ENCODE measurements around the gene NBEA. TPM values are rescaled to one million over a fixed set of nuclear protein-coding genes. Genes with fewer than 3 reads are reported as not detected.

NBEA gene
- total RNA-seq, 1 experiment from 2014 or later: 0.54 TPM

- CTCF ChIA-PET: no interaction called here
- no peaks in the 10 kb centered on the region for H3K27me3 ChIP-seq (replicated peaks; ENCODE audit: control insufficient read depth, insufficient read depth, low read length)
Measured at GRCh38 chr13:35465371-35465770, 523.3 kb downstream of the NBEA start.

GRCh38 chr13:35468195-35468594 lies 526.1 kb downstream of the NBEA start:
- H3K9me3 Mint-ChIP-seq (ENCODE audit: unreplicated experiment): no peaks in the 10 kb centered on the region
- no peaks in the 10 kb centered on the region for H3K36me3 Mint-ChIP-seq (ENCODE audit: insufficient read depth, unreplicated experiment)
- Histone ChIP-seq H3K4me1 (no peaks in the 10 kb centered on the region; the same call in 1 of the 2 replicates), H3K36me3 (ENCODE audit: control insufficient read depth, insufficient read depth, low read length) (no peaks in the 10 kb centered on the region), H3K4me3 (ENCODE audit: low read depth, low read length) (no peak overlapping the region), H3K27me3 (replicated peaks; ENCODE audit: control insufficient read depth, insufficient read depth, low read length) (no peaks in the 10 kb centered on the region), H3K9me3 (no peaks in the 10 kb centered on the region)
- intact Hi-C loops (cut with micrococcal nuclease; ENCODE audit: unreplicated experiment): no loop called here
- H3K27me3 Mint-ChIP-seq (ENCODE audit: insufficient read depth, unreplicated experiment): peaks cover 3% of the 10 kb centered on the region
- ChIA-PET POLR2A (no interaction called here), CTCF (no interaction called here)
- H3K4me1 Mint-ChIP-seq (ENCODE audit: low read depth, unreplicated experiment): no peaks in the 10 kb centered on the region
- DNase-seq: no peak
- no peak for TF ChIP-seq CTCF (IDR thresholded peaks at IDR 0.05; ENCODE audit: insufficient read depth in 1 of 2, low read depth in 1 of 2, low read length in 1 of 2, severe bottlenecking in 1 of 2, unreplicated experiment in 1 of 2)
- no peak overlapping the region for H3K27ac Mint-ChIP-seq (ENCODE audit: unreplicated experiment)
- H3K4me3 Mint-ChIP-seq (ENCODE audit: unreplicated experiment): no peak overlapping the region
- BruUV-seq (replicated peaks): no TSS peak

More at GRCh38 chr13:35465371-35465770, 523.3 kb downstream of the NBEA start:
- no peaks in the 10 kb centered on the region for H3K4me1 Mint-ChIP-seq (ENCODE audit: low read depth, unreplicated experiment)
- no TSS peak for BruUV-seq (replicated peaks)
- no peak overlapping the region for H3K4me3 ChIP-seq (ENCODE audit: low read depth, low read length)
- no peak for TF ChIP-seq CTCF (IDR thresholded peaks at IDR 0.05; ENCODE audit: insufficient read depth in 1 of 2, low read depth in 1 of 2, low read length in 1 of 2, severe bottlenecking in 1 of 2, unreplicated experiment in 1 of 2)
- no peak overlapping the region for H3K27ac Mint-ChIP-seq (ENCODE audit: unreplicated experiment)
- H3K27me3 Mint-ChIP-seq (ENCODE audit: insufficient read depth, unreplicated experiment): peaks cover 5% of the 10 kb centered on the region
- H3K4me3 Mint-ChIP-seq (ENCODE audit: unreplicated experiment): no peak overlapping the region
- POLR2A ChIA-PET: no interaction called here
- no peaks in the 10 kb centered on the region for H3K36me3 ChIP-seq (ENCODE audit: control insufficient read depth, insufficient read depth, low read length)
- no peaks in the 10 kb centered on the region for H3K9me3 Mint-ChIP-seq (ENCODE audit: unreplicated experiment)
- intact Hi-C loops (cut with micrococcal nuclease; ENCODE audit: unreplicated experiment): no loop called here
- no peak for DNase-seq
- H3K4me1 ChIP-seq: no peaks in the 10 kb centered on the region; the same call in 1 of the 2 replicates
- H3K36me3 Mint-ChIP-seq (ENCODE audit: insufficient read depth, unreplicated experiment): no peaks in the 10 kb centered on the region
- no peaks in the 10 kb centered on the region for H3K9me3 ChIP-seq

DNA sequence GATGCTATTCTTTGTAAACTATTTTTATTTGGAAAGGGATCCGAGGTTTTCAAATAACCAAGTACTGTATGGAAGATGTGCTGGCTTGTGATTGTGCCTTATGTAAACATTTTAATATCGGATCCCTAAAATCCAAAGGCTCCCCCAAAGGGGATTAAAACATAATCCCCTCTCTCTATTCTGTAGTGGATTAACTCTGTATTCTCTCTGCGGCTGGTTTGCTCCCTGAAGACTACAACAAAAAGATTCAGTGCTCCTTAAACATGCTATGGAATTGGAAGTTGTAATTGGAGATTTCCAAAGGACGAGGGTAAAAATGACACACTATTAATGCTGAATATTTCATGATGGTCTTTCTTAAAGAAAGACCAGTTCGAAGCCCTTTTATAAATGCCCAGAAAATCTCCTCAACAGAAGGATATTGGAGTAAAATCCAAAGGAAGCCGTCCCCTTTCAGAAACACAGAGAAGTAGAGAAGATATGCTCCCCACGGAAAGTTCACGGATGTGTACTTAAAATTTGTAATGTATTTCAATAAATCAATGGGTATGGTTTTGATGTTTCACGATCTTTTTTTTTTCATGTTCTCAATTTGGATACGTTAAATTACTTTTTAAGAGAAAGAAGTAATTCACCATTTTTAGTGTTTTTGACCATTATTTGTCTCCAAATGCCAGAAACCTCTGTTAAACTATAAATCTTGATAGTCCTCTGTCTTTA lies 527.9 kb downstream of the NBEA start:
- Histone ChIP-seq H3K36me3 (ENCODE audit: control insufficient read depth, insufficient read depth, low read length) (no peaks in the 10 kb centered on the region), H3K9me3 (no peaks in the 10 kb centered on the region), H3K4me3 (ENCODE audit: low read depth, low read length) (no peak overlapping the region), H3K4me1 (no peaks in the 10 kb centered on the region; the same call in 1 of the 2 replicates), H3K27me3 (replicated peaks; ENCODE audit: control insufficient read depth, insufficient read depth, low read length) (no peaks in the 10 kb centered on the region)
- TF ChIP-seq CTCF (IDR thresholded peaks at IDR 0.05; ENCODE audit: insufficient read depth in 1 of 2, low read depth in 1 of 2, low read length in 1 of 2, severe bottlenecking in 1 of 2, unreplicated experiment in 1 of 2): no peak
- Mint-ChIP-seq H3K27ac (ENCODE audit: unreplicated experiment) (no peak overlapping the region), H3K36me3 (ENCODE audit: insufficient read depth, unreplicated experiment) (no peaks in the 10 kb centered on the region), H3K27me3 (ENCODE audit: insufficient read depth, unreplicated experiment) (peaks cover 3% of the 10 kb centered on the region), H3K4me3 (ENCODE audit: unreplicated experiment) (no peak overlapping the region), H3K4me1 (ENCODE audit: low read depth, unreplicated experiment) (no peaks in the 10 kb centered on the region), H3K9me3 (ENCODE audit: unreplicated experiment) (no peaks in the 10 kb centered on the region)
- no peak for DNase-seq
- intact Hi-C loops (cut with micrococcal nuclease; ENCODE audit: unreplicated experiment): no loop called here
- no TSS peak for BruUV-seq (replicated peaks)
- ChIA-PET CTCF (no interaction called here), POLR2A (no interaction called here)
